Neural progenitor cell (in vitro differentiated cells): ENCODE results near the gene SUSD1.

Experiments used
- EZH2 ChIP-seq: fragments of 200-600 bp; sonication (generic); IDR thresholded peaks from 2 replicates; pipeline ENCODE4 v1.6.1; 2017; ENCODE audit warnings: antibody characterized with exemption, mild to moderate bottlenecking, moderate library complexity
- TF ChIP-seq, protein P1 (sequence below): fragments of 200-600 bp; sonication (generic); IDR thresholded peaks from 2 replicates; pipeline ENCODE4 v1.5.1; 2017; ENCODE audit warnings: antibody characterized with exemption, mild to moderate bottlenecking

DNA sequence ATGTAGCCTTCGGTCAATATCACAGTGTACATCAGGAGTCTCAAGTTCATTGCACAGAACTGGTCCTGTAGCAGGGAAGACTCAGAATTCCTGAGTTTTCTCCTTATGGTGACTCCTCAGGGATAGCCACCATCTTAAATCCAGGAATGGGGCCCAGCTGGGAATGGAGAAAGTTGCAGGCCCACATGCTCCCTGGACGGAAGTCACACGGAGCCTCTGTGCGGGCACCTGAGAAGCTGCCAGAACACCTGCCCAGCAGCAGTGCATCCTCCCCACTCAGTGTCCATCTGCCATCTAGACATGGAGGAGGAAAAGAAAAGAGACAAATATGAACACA is 133.9 kb downstream of the SUSD1 start:
- TF ChIP-seq, protein P1, sequence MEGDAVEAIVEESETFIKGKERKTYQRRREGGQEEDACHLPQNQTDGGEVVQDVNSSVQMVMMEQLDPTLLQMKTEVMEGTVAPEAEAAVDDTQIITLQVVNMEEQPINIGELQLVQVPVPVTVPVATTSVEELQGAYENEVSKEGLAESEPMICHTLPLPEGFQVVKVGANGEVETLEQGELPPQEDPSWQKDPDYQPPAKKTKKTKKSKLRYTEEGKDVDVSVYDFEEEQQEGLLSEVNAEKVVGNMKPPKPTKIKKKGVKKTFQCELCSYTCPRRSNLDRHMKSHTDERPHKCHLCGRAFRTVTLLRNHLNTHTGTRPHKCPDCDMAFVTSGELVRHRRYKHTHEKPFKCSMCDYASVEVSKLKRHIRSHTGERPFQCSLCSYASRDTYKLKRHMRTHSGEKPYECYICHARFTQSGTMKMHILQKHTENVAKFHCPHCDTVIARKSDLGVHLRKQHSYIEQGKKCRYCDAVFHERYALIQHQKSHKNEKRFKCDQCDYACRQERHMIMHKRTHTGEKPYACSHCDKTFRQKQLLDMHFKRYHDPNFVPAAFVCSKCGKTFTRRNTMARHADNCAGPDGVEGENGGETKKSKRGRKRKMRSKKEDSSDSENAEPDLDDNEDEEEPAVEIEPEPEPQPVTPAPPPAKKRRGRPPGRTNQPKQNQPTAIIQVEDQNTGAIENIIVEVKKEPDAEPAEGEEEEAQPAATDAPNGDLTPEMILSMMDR, result no peak
- no peak for TF ChIP-seq EZH2
